GM03348 (cell line): ENCODE measurements around the gene PEMT.
A peak's percentile ranks its signal among the peaks of the same experiment; 100 is the strongest.
"Not testable (repeated sequence)": the region's sequence is repeated elsewhere in the genome, so short reads cannot be mapped to it uniquely, and the experiment has no call there.

ENCODE experiments used
- DNase-seq: peaks from one replicate; pipeline ENCODE4 v3.0.0; 2012; ENCODE audit warnings: low spot score

Gene PEMT

GRCh38 chr17:17502741-17503565 is 88.6 kb downstream of the PEMT start:
- DNase-seq: no peak

- no peak for DNase-seq
Measured at GRCh38 chr17:17500999-17501605, 90.4 kb downstream of the PEMT start.

- no peak for DNase-seq
Measured at GRCh38 chr17:17499402-17500145, 91.9 kb downstream of the PEMT start.

- DNase-seq: no peak
Measured at GRCh38 chr17:17498606-17499301, 92.8 kb downstream of the PEMT start.

- no peak for DNase-seq
Measured at GRCh38 chr17:17497845-17498520, 93.5 kb downstream of the PEMT start.

DNA sequence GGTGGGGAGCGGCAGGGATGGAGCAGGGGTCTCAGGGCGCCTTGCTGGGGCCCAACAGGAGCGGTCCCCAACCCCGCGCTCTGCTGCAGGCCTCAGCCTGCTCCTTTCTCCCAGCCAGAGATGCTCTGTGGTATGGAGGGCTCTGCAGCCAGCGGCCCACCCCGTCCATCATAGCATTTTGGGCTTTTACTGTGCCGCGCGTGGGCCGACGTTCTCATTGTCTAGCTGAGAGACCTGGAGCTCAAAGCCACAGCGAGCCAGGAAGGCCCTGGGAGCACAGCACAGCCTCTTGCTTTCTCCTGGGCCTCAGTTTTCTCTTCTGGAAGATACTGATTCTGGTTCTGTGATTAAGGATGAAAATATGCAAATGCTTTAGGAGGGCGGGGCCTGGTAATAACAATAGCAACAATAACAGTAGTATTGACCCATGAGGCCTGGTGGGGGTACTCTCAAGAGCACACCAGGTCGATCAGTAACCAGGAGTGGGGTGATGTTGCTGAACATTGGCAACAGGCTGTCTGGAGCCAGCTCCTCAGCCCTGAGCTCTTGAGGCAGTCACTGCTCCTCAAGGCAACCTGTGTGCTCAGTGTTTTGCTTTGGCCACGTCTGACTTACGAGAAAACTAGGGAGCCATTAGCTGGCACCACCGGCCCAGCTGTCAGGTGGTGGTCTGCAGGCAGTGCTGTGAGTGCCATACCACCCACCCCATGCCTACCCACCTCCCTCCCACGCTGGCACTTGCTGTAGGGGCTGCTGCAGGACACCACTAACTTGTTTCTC is 94.3 kb downstream of the PEMT start:
- no peak for DNase-seq

GRCh38 chr17:17496189-17497064 is 95.1 kb downstream of the PEMT start, which contains the start of gene RASD1:
TSS of gene RASD1 (minus strand) at chr17:17496395. CDS start at chr17:17496181, 214 bp downstream.
- peak; percentile 99 for DNase-seq

- peak; percentile 33 for DNase-seq
Measured at GRCh38 chr17:17495536-17496188, 95.8 kb downstream of the PEMT start.

- DNase-seq: peak; percentile 43
Measured at GRCh38 chr17:17494870-17495535, 96.5 kb downstream of the PEMT start.

DNA sequence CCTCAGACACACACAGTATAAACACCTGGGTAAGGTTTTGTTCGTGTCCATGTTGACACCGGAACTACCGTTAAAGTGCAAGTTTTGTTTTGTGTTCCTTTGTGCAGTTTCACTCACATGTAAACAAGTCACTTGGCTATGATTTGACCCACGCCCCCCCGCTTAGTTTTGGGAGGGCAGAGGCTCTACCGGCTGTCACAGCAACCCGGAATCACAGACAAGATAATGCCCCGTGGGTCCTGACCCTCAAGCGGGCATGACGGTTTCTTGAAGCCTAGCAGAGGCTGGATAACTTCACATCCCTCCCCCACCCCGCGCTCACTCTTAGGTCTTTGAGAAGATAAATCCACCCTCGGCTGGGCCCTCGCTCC is 97.0 kb downstream of the PEMT start:
- no peak for DNase-seq

DNA sequence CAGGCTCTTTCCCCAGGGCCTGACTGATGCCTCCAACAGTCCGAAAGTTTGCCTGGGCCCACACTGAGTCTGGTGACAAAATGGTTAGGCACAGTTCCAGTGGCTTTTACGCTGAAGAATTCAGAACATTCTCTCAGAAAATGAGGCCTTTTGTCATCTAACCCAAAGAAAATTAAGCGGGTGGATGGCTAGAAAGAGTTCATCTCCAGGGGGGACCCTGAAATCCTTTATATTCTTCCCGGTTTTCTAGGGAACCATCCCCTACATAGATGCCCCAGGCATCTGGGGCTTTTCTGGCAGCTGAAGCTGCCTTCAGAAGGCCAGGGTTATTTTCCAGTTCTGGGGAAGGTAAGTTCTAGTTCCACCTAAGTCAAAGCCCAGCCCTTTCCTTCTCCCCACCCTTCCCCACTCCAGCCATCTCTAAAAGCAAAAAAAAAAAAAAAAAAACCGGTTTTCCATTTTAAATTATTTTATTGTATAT is 97.5 kb downstream of the PEMT start:
- DNase-seq: no peak

DNA sequence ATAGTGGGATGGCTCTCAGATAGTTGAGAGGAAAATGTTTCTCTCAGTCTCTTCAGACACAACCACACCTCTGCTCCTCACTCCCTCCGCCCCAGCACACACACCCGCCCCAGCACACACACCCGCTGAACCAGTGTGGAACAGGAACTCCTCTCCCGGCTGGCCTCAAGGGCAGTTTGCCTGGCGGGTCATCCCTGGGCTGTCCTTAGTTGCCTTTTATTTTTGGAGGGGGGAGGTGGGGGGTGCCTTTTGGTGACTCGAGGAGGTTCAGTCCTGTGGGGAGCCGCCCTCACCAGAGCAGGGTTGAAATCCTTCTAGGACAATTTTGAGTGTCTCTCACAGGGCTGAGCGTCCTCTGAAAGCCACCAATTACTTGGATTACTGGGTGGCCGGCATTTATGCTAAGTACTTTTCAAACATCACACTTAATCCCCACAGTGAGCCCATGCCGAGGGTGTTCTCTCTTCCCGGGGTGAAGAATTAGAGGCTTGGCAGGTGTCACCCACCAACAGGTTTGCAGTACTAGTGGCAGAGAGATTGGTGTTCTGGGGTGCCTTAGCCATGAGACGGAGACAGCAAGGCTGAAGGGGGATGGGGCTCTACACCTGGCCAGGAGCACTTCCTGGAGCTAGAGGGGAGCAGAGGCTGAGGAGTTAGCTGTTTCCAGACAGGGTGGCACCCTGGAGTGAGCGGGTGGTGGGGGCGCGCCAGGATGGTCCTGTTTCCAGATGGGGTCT is 98.1 kb downstream of the PEMT start:
- no peak for DNase-seq

DNA sequence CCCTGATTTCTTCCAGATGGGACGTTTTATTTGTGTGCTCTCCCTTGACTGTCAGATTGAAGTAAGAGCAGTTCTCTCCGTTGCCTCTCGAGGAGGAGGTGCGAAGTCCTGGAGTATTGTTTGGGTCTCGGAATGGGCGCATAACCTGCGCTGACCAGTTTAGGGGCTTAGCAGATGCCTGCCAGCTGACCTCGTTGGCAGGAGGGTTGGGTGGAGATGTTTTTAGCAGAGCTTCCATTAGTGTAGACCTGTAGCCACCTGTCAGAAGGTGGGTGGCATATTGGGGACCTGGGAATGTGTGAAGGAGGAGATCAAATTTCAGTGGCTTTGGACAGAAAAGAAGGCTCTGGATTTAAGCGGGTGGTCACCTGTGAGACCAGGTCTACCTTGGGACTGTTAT is 98.9 kb downstream of the PEMT start:
- no peak for DNase-seq

DNA sequence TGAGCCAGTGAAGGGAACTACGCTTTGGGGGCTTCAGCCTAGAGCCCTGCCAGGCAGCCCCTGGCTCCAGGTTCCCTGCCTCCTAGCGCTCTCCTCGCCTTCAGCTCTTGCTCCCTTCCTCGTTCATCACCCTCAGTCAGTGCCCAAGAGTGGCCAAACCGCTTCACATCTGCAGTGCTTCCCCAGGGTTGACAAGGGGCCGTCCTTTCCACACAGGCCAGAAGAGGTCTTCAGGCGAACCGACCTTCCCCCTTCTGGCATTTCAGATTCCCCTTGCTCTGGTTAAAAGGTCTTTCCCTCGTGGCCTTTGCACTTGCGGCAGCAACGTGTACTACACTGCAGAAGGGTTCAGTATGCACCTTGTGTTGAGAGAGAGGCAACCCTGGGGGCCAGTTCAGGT is 99.4 kb downstream of the PEMT start:
- no peak for DNase-seq

DNA sequence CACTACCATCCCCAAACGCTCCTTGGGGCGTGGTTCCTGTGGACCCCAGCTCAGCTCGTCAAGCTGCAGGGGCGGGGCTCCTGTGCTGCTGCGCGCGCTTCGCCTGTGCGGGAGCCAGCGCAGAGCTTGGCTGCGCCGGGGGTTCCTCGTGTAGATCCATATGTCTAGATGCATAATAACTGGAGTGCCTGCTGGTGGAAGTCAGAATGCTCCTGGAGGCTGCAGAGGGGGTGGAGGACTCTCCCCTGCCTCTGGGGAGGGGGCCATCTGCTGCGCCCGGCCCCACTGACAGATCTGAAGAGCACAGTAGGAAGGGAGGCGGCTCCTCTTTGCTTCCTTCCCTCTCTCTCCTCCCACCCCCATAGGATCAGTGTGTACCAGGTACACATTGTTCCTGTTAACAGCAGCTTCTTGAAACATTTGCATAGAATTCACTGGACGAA is 99.9 kb downstream of the PEMT start:
- no peak for DNase-seq

DNA sequence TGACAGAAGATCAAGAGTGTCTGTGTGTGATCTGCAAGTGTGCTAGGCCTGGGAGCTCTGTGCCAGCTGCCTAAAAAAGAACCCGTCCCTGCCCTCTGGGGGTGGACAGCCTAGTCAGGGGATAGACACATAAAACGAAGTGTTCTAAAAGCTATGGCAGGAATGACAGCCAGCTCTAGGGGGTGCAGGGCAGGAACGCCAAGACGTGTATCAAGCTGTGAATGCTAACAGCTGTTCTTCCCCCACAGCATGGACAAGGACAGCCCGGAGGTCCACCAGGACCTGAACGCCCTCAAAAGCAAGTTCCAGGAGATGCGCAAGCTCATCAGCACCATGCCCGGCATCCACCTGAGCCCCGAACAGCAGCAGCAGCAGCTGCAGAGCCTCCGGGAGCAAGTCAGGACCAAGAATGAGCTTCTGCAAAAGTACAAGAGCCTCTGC is 100.5 kb downstream of the PEMT start:
- no peak for DNase-seq

DNA sequence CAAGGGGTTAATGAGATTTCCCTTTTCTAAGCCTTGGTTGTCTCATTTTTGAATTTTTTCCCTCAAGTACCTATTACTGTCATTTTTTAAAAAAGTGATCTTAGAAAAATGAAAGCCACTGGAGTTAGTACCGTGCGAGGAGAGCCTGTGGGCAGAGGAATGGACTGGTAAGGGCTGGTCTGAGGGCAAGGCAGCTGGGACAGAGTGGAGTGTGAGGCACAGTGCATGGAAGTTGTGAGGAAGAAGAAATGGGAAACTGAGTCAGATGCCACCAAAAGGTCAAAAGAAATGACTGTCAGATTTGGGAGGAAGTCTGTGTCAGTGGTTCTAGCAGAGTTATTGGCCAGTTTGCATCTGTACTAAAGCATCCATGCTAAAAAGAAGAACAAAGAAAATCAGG is 103.5 kb downstream of the PEMT start:
- no peak for DNase-seq

DNA sequence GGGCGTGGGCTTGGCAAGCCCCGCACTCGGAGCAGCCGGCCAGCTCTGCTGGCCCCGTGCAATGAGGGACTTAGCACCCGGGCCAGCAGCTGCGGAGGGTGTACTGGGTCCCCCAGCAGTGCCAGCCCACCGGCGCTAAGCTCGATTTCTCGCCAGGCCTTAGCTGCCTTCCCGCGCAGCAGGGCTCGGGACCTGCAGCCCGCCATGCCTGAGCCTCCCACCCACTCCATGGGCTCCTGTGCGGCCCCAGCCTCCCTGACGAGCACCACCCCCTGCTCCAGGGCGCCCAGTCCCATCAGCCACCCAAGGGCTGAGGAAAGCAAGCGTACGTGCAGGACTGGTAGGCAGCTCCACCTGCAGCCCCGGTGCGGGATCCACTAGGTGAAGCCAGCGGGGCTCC is 105.1 kb downstream of the PEMT start:
- not testable (repeated sequence) for DNase-seq
